GM12878 (cell line): ENCODE results near the gene TGFB2. TPM values are rescaled to one million over a fixed set of nuclear protein-coding genes. Genes with fewer than 3 reads are reported as not detected.

Source experiments
- ATAC-seq: fragments of 200-7000 bp; cut with Tn5 transposase; 3 replicates; pipeline ENCODE4 v1.9.1; 2020; ENCODE audit warnings: mild to moderate bottlenecking, moderate library complexity
- BruUV-seq: library from RNA; stranded (reverse); fragments of 400-500 nt; replicated peaks from 2 replicates; lab custom pipeline; 2021; lab: Mats Ljungman, UMichigan
- CTCF ChIA-PET: fragments of 300-600 bp; sonication (Branson Sonifier 250); formaldehyde crosslinking; extraction: SDS; loops from one replicate; lab custom pipeline; 2021; ENCODE audit warnings: inconsistent platforms; lab: Yijun Ruan, JAX
- POLR2A ChIA-PET: fragments of 350-600 bp; formaldehyde crosslinking; extraction: SDS; loops from one replicate; lab custom pipeline; 2021; ENCODE audit warnings: inconsistent platforms; lab: Charles Lee
- RAD21 ChIA-PET: fragments of 300-600 bp; sonication (Branson Sonifier 250); formaldehyde crosslinking; loops from one replicate; lab custom pipeline; 2023; ENCODE audit warnings: antibody characterized with exemption; ENCODE audit not compliant: unreplicated experiment; lab: Charles Lee
- SMC1A ChIA-PET: fragments of 300-600 bp; sonication (Branson Sonifier 250); formaldehyde crosslinking; loops from one replicate; lab custom pipeline; 2023; ENCODE audit not compliant: unreplicated experiment, uncharacterized antibody; lab: Charles Lee
- DNase-seq: peaks from one replicate; pipeline ENCODE4 v3.0.0-alpha.2; 2011; ENCODE audit warnings: low read depth, low spot score
- FAIRE-seq: peaks from 3 replicates; lab custom pipeline; 2011; peaks lifted over from hg19 to GRCh38; lab: Jason Lieb, UNC
- H2AFZ ChIP-seq: 2 replicates; pipeline ENCODE4 v1.6.0; 2011; ENCODE audit warnings: low read depth, low read length, control low read depth; ENCODE audit not compliant: control insufficient read depth
- H3K27ac ChIP-seq: 2 replicates; pipeline ENCODE4 v1.5.1; 2011; ENCODE audit warnings: control low read depth; ENCODE audit not compliant: control insufficient read depth, insufficient read depth
- H3K27me3 ChIP-seq, 2 experiments: replicated peaks in 1 of 2; 2 replicates each; pipeline versions ENCODE4 v1.6.0 to v1.6.1; 2011; ENCODE audit warnings: low read length in 1 of 2; ENCODE audit not compliant: control insufficient read depth in 2 of 2, insufficient read depth in 2 of 2
- H3K36me3 ChIP-seq, 2 experiments: 2 replicates each; pipeline ENCODE4 v1.5.1; 2011; ENCODE audit warnings: low read length in 1 of 2; ENCODE audit not compliant: control insufficient read depth in 2 of 2, insufficient read depth in 2 of 2
- H3K4me1 ChIP-seq: 2 replicates; pipeline ENCODE4 v1.6.1; 2011; ENCODE audit warnings: mild to moderate bottlenecking, low read length, moderate library complexity, mixed read lengths; ENCODE audit not compliant: control insufficient read depth, insufficient read depth
- H3K4me2 ChIP-seq: 2 replicates; pipeline ENCODE4 v1.6.0; 2011; ENCODE audit warnings: control low read depth; ENCODE audit not compliant: control insufficient read depth, insufficient read depth
- H3K4me3 ChIP-seq: fragments of 200-600 bp; sonication (generic); 2 replicates; pipeline ENCODE4 v1.5.1; 2016
- H3K79me2 ChIP-seq: 2 replicates; pipeline ENCODE4 v1.6.0; 2011; ENCODE audit warnings: low read length; ENCODE audit not compliant: control insufficient read depth, insufficient read depth
- H3K9ac ChIP-seq: 2 replicates; pipeline ENCODE4 v1.8.0; 2011; ENCODE audit warnings: low read length, control low read depth, mixed read lengths; ENCODE audit not compliant: control insufficient read depth, insufficient read depth
- H3K9me3 ChIP-seq: replicated peaks from 3 replicates; pipeline ENCODE4 v1.5.1; 2011; ENCODE audit warnings: mild to moderate bottlenecking, low read length; ENCODE audit not compliant: control insufficient read depth, insufficient read depth
- H4K20me1 ChIP-seq: 2 replicates; pipeline ENCODE4 v1.6.0; 2011; ENCODE audit not compliant: control insufficient read depth, insufficient read depth
- ATF2 ChIP-seq: IDR thresholded peaks from 2 replicates; pipeline ENCODE4 v1.6.1; 2012; ENCODE audit warnings: low read length, inconsistent platforms
- CHD4 ChIP-seq: fragments of 200-600 bp; sonication (generic); IDR thresholded peaks from 2 replicates; pipeline ENCODE4 v1.6.1; 2016; ENCODE audit warnings: mild to moderate bottlenecking
- FOS ChIP-seq: IDR thresholded peaks from 3 replicates; pipeline ENCODE4 v1.6.1; 2011; ENCODE audit warnings: borderline replicate concordance; ENCODE audit not compliant: insufficient read length; ENCODE audit errors: extremely low read depth
- IRF4 ChIP-seq: IDR thresholded peaks from 2 replicates; pipeline ENCODE4 v1.6.1; 2011; ENCODE audit warnings: low read depth, low read length
- MTA2 ChIP-seq: fragments of 450-650 bp; IDR thresholded peaks from 2 replicates; pipeline ENCODE4 v1.6.1; 2016; ENCODE audit warnings: low read depth, mild to moderate bottlenecking, moderate library complexity
- MXI1 ChIP-seq: fragments of 150-350 bp; IDR thresholded peaks from 2 replicates; pipeline ENCODE4 v1.6.1; 2011; ENCODE audit warnings: low read depth, mild to moderate bottlenecking, inconsistent platforms, low read length, improper control_type of control experiment
- SIN3A ChIP-seq: IDR thresholded peaks from 2 replicates; pipeline ENCODE4 v1.6.1; 2012; ENCODE audit warnings: low read depth, low read length, improper control_type of control experiment
- TARDBP ChIP-seq: IDR thresholded peaks from 2 replicates; pipeline ENCODE4 v1.6.1; 2016; ENCODE audit warnings: borderline replicate concordance
- ZBTB4 ChIP-seq: fragments of 450-650 bp; formaldehyde crosslinking; IDR thresholded peaks from 2 replicates; pipeline ENCODE4 v1.4.0; 2022; ENCODE audit warnings: mild to moderate bottlenecking, moderate library complexity
- ZNF217 ChIP-seq: fragments of 450-650 bp; IDR thresholded peaks from 2 replicates; pipeline ENCODE4 v1.6.1; 2017; ENCODE audit warnings: antibody characterized with exemption, mild to moderate bottlenecking
- WGBS: methylation state at CpG from one replicate; pipeline ENCODE4 v1.1.6; 2016; ENCODE audit warnings: low lambda C conversion rate; ENCODE audit not compliant: insufficient replicate concordance, insufficient coverage; ENCODE audit errors: missing lambda C conversion rate; 5-methylcytosine and 5-hydroxymethylcytosine counted together
- in situ Hi-C: fragments of 300-500 bp; cut with MboI; formaldehyde crosslinking; loops from 9 replicates; pipeline ENCODE4 v1.14.3; 2018; ENCODE audit warnings: mixed read lengths
- intact Hi-C: fragments of 100-400 bp; cut with micrococcal nuclease; formaldehyde crosslinking; loops from one replicate; pipeline ENCODE4 v1.14.2; 2022; ENCODE audit not compliant: unreplicated experiment
- polyA plus RNA-seq, 11 experiments: library from polyadenylated mRNA; depleted of rRNA in 4 of 11; unstranded in 6 of 11; stranded (reverse) in 5 of 11; fragments of >200 nt; fragmentation: Nextera tagmentation in 4 of 11; fragmentation: Illumina TruSeq in 1 of 11; extraction: Ambion mirVana in 4 of 11; extraction: Trizol in 1 of 11; gene quantifications; 1 replicate in 1 of 11; 2 replicates in 10 of 11; pipeline versions ENCODE4 v1.2.1 to v1.2.3, GENCODE V29; 2011 to 2016; ENCODE audit warnings: inconsistent platforms in 2 of 11, missing spikeins in 2 of 11, low read depth in 1 of 11
- total RNA-seq, 4 experiments: library from RNA; depleted of rRNA in 3 of 4; stranded (reverse); fragments of >200 nt in 3 of 4; fragmentation: Illumina TruSeq in 1 of 4; extraction: Trizol in 1 of 4; gene quantifications; 2 replicates each; pipeline versions ENCODE4 v1.2.1 to v1.2.3, GENCODE V29; 2013 to 2021

Gene TGFB2
- total and polyA plus RNA-seq, 10 of the 15 experiments (the other 5 are each of a cell fraction or from before 2014, with no cell fraction given), result 0.03 to 0.11 (median 0.04) TPM; not detected in 6

GRCh38 chr1:218366322-218367052 is 21.4 kb downstream of the TGFB2 start:
- Histone ChIP-seq H3K36me3 (no peaks in the 10 kb centered on the region), H3K4me3 (no peak overlapping the region), H3K4me2 (no peak overlapping the region), H3K4me1 (no peaks in the 10 kb centered on the region), H4K20me1 (no peaks in the 10 kb centered on the region), H3K27ac (no peak overlapping the region), H3K79me2 (no peaks in the 10 kb centered on the region), H3K9ac (no peak overlapping the region), H2AFZ (no peak overlapping the region), H3K9me3 (no peaks in the 10 kb centered on the region), H3K27me3 (no peaks in the 10 kb centered on the region)
- POLR2A ChIA-PET, result no interaction called here
- DNase-seq (no peak), FAIRE-seq (no peak), ATAC-seq (no peak)
- 48% methylated on average over 5 of the region's 5 CpGs for WGBS
- CTCF ChIA-PET, result no interaction called here
- in situ Hi-C loops (no loop called here), intact Hi-C loops (no loop called here)
- RAD21 ChIA-PET, result no interaction called here
- no peak for TF ChIP-seq FOS
- no peak for TF ChIP-seq TARDBP
- BruUV-seq, result no TSS peak
- SMC1A ChIA-PET, result no interaction called here

GRCh38 chr1:218367118-218367517 is 22.0 kb downstream of the TGFB2 start:
- H3K27ac ChIP-seq, result no peak overlapping the region
- ChIA-PET RAD21 (no interaction called here), SMC1A (no interaction called here), CTCF (no interaction called here), POLR2A (no interaction called here)
- H3K9ac ChIP-seq, result no peak overlapping the region
- no peaks in the 10 kb centered on the region for H3K36me3 ChIP-seq
- intact Hi-C loops, result no loop called here
- ATAC-seq (no peak), DNase-seq (no peak), FAIRE-seq (no peak)
- in situ Hi-C loops, result no loop called here
- H3K4me3 ChIP-seq, result no peak overlapping the region
- H3K4me2 ChIP-seq, result no peak overlapping the region
- H3K4me1 ChIP-seq, result no peaks in the 10 kb centered on the region
- H3K9me3 ChIP-seq, result no peaks in the 10 kb centered on the region
- H3K27me3 ChIP-seq, result no peaks in the 10 kb centered on the region
- WGBS, result 26% methylated on average over 4 of the region's 4 CpGs
- H4K20me1 ChIP-seq, result no peaks in the 10 kb centered on the region
- H2AFZ ChIP-seq, result no peak overlapping the region
- no TSS peak for BruUV-seq
- H3K79me2 ChIP-seq, result no peaks in the 10 kb centered on the region
- no peak for TF ChIP-seq CHD4
- no peak for TF ChIP-seq IRF4
- TF ChIP-seq SIN3A, result no peak
- no peak for TF ChIP-seq ZBTB4 (CRISPR knock-in tag)
- TF ChIP-seq MXI1, result no peak
- TF ChIP-seq MTA2, result no peak
- TF ChIP-seq ZNF217, result no peak
- TF ChIP-seq ATF2, result no peak
- no peak for TF ChIP-seq TARDBP
